ENCODE results near the gene BST1. TPM values are rescaled to one million over a fixed set of nuclear protein-coding genes. Genes with fewer than 3 reads are reported as not detected.

BST1 gene
- total and polyA plus RNA-seq, 2 experiments from 2014 or later, result 0.99 to 1.8 TPM

DNA sequence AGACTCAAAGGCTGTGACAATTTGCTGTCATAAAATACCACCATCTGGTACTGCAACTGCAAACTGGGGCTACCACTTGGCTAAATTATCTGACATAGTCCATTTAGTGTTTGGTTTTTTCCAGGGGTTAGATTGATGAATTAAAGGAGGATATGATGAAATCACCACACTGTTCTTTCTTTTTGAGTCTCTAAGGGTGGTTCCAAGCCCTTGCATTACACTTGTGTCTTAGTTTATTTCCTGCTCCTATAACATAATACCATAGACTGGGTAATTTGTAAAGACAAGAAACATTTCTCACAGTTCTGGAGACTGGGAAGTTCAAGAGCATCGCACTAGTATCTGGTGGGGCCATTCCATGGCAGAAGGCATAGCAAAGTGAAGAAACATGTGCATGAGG, 43.2 kb downstream of the BST1 start:
- Histone ChIP-seq H3K4me2 (no peak overlapping the region), H3K27me3 (ENCODE audit: insufficient read depth) (no peaks in the 10 kb centered on the region), H3K4me1 (ENCODE audit: insufficient read depth) (no peaks in the 10 kb centered on the region), H3F3A (replicated peaks; ENCODE audit: low read depth) (no peaks in the 10 kb centered on the region), H2AFZ (no peak overlapping the region), H3K9me2 (ENCODE audit: insufficient read depth) (no peaks in the 10 kb centered on the region), H3K4me3 (no peak overlapping the region), H3K27ac (ENCODE audit: low read depth) (no peak overlapping the region), H3K79me2 (replicated peaks; ENCODE audit: insufficient read depth) (no peaks in the 10 kb centered on the region), H4K20me1 (replicated peaks; ENCODE audit: insufficient read depth) (no peaks in the 10 kb centered on the region), H3K36me3 (ENCODE audit: insufficient read depth) (no peaks in the 10 kb centered on the region)
- no peak overlapping the region for H3K4me3 Mint-ChIP-seq
- DNase-seq (ENCODE audit: low spot score), result no peak
- peaks cover 3% of the 10 kb centered on the region for H3K27me3 Mint-ChIP-seq (ENCODE audit: insufficient read depth, low read depth, poor library complexity)
- no peaks in the 10 kb centered on the region for H3K4me1 Mint-ChIP-seq
- H3K27ac Mint-ChIP-seq, result no peak overlapping the region
- H3K36me3 Mint-ChIP-seq (ENCODE audit: low read depth), result 0 out of 3 replicates have a peak, but pooled peaks cover 2% of the 10 kb centered on the region
- H3K9me3 Mint-ChIP-seq, result peaks cover 3% of the 10 kb centered on the region; the same call in 1 of the 3 replicates
- no peak for TF ChIP-seq JUNB (IDR thresholded peaks at IDR 0.05; ENCODE audit: unreplicated experiment)
- TF ChIP-seq, protein P1, sequence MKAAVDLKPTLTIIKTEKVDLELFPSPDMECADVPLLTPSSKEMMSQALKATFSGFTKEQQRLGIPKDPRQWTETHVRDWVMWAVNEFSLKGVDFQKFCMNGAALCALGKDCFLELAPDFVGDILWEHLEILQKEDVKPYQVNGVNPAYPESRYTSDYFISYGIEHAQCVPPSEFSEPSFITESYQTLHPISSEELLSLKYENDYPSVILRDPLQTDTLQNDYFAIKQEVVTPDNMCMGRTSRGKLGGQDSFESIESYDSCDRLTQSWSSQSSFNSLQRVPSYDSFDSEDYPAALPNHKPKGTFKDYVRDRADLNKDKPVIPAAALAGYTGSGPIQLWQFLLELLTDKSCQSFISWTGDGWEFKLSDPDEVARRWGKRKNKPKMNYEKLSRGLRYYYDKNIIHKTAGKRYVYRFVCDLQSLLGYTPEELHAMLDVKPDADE (IDR thresholded peaks at IDR 0.05), result no peak
- TF ChIP-seq ZNF114 (CRISPR knock-in tag; IDR thresholded peaks at IDR 0.05), result no peak
- no peak for TF ChIP-seq CREB1 (CRISPR knock-in tag; IDR thresholded peaks at IDR 0.05; ENCODE audit: low read depth)
- TF ChIP-seq, protein P2, sequence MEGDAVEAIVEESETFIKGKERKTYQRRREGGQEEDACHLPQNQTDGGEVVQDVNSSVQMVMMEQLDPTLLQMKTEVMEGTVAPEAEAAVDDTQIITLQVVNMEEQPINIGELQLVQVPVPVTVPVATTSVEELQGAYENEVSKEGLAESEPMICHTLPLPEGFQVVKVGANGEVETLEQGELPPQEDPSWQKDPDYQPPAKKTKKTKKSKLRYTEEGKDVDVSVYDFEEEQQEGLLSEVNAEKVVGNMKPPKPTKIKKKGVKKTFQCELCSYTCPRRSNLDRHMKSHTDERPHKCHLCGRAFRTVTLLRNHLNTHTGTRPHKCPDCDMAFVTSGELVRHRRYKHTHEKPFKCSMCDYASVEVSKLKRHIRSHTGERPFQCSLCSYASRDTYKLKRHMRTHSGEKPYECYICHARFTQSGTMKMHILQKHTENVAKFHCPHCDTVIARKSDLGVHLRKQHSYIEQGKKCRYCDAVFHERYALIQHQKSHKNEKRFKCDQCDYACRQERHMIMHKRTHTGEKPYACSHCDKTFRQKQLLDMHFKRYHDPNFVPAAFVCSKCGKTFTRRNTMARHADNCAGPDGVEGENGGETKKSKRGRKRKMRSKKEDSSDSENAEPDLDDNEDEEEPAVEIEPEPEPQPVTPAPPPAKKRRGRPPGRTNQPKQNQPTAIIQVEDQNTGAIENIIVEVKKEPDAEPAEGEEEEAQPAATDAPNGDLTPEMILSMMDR (conservative IDR thresholded peaks at IDR 0.05; ENCODE audit: low read depth in 2 of 2), result no peak
- no peak for TF ChIP-seq STAT1 (IDR thresholded peaks at IDR 0.05; ENCODE audit: unreplicated experiment)
- TF ChIP-seq NANOG (IDR thresholded peaks at IDR 0.05; ENCODE audit: borderline replicate concordance), result no peak
- no peak for TF ChIP-seq EZH2phosphoT487 (IDR thresholded peaks at IDR 0.05; ENCODE audit: unreplicated experiment)
- ATAC-seq, result no peak

- no peaks in the 10 kb centered on the region for H3K4me1 Mint-ChIP-seq
- Histone ChIP-seq H3K79me2 (replicated peaks; ENCODE audit: insufficient read depth) (no peaks in the 10 kb centered on the region), H3K9me2 (ENCODE audit: insufficient read depth) (no peaks in the 10 kb centered on the region; the same call in 1 of the 2 replicates), H3F3A (replicated peaks; ENCODE audit: low read depth) (no peaks in the 10 kb centered on the region), H3K36me3 (ENCODE audit: insufficient read depth) (no peaks in the 10 kb centered on the region), H3K4me2 (no peak overlapping the region), H4K20me1 (replicated peaks; ENCODE audit: insufficient read depth) (no peaks in the 10 kb centered on the region), H3K4me1 (ENCODE audit: insufficient read depth) (no peaks in the 10 kb centered on the region), H2AFZ (peak overlapping the region; percentile 57; the same call in 1 of the 2 replicates), H3K27me3 (ENCODE audit: insufficient read depth) (no peaks in the 10 kb centered on the region), H3K4me3 (no peak overlapping the region), H3K27ac (ENCODE audit: low read depth) (no peak overlapping the region)
- no peaks in the 10 kb centered on the region for H3K27me3 Mint-ChIP-seq (ENCODE audit: insufficient read depth, low read depth, poor library complexity)
- DNase-seq (ENCODE audit: low spot score) (peak; percentile 43), ATAC-seq (peak; percentile 80)
- TF ChIP-seq, protein P2 (conservative IDR thresholded peaks at IDR 0.05; ENCODE audit: low read depth in 2 of 2), result peak; percentile 32 to 50; a peak in 3 of 4 replicates
- TF ChIP-seq NANOG (IDR thresholded peaks at IDR 0.05; ENCODE audit: borderline replicate concordance), result no peak
- H3K36me3 Mint-ChIP-seq (ENCODE audit: low read depth), result no peaks in the 10 kb centered on the region
- H3K4me3 Mint-ChIP-seq, result no peak overlapping the region
- no peak overlapping the region for H3K27ac Mint-ChIP-seq
- no peaks in the 10 kb centered on the region for H3K9me3 Mint-ChIP-seq
Measured at GRCh38 chr4:15749001-15749400, 46.1 kb downstream of the BST1 start.

All from GM23338 (cell line).